GM06990 (cell line): ENCODE data around the gene KIF1B.
A peak's percentile ranks its signal among the peaks of the same experiment; 100 is the strongest.

Experiments
- DNase-seq: peaks from one replicate; pipeline ENCODE4 v3.0.0-alpha.2; 2011; ENCODE audit not compliant: insufficient read length; ENCODE audit errors: extremely low read depth
- H3K27me3 ChIP-seq: replicated peaks from 2 replicates; pipeline ENCODE4 v1.6.0; 2011; ENCODE audit warnings: low read length; ENCODE audit not compliant: control insufficient read depth, insufficient read depth
- H3K36me3 ChIP-seq: 2 replicates; pipeline ENCODE4 v1.5.1; 2011; ENCODE audit warnings: low read length; ENCODE audit not compliant: control insufficient read depth, insufficient read depth
- H3K4me3 ChIP-seq: replicated peaks from 2 replicates; pipeline ENCODE4 v1.5.1; 2011; ENCODE audit warnings: low read depth, mild to moderate bottlenecking, control low read depth, low read length
- TF ChIP-seq, protein P1 (sequence below): IDR thresholded peaks from 2 replicates; pipeline ENCODE4 v1.5.1; 2011; ENCODE audit warnings: low read length, control low read depth, mild to moderate bottlenecking, inconsistent platforms; ENCODE audit not compliant: insufficient read depth, poor library complexity, severe bottlenecking

The KIF1B gene

DNA sequence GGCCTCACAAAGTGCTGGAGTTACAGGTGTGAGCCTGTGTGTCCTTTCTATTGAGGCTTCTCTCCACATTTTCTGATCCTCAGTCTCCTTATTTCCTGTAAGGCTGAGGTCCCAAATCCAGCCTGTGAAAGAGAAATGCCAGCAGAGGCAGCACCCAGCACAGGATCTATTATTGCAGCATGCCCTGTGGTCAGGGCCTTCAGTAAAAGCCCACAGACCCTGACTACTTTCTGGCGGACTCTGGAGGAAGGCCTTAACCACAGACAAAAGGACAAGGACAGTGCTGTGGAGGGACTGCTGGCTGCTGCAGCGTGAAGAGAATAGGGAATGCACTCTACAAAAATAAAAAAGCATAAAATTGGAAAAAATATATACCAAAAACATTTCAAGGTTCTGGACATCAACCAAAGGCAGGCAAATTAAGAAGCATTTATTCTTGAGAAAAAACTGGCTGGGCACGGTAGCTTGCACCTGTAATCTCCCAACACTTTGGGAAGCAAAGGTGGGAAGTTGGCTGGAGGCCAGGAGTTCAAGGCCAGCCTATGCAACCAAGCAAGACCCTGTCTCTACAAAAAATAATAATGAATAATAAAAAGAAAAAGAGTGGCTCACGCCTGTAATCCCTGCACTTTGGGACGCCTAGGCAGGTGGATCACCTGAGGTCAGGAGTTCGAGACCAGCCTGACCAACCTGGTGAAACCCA is 179.1 kb downstream of the KIF1B start:
- TF ChIP-seq, protein P1, sequence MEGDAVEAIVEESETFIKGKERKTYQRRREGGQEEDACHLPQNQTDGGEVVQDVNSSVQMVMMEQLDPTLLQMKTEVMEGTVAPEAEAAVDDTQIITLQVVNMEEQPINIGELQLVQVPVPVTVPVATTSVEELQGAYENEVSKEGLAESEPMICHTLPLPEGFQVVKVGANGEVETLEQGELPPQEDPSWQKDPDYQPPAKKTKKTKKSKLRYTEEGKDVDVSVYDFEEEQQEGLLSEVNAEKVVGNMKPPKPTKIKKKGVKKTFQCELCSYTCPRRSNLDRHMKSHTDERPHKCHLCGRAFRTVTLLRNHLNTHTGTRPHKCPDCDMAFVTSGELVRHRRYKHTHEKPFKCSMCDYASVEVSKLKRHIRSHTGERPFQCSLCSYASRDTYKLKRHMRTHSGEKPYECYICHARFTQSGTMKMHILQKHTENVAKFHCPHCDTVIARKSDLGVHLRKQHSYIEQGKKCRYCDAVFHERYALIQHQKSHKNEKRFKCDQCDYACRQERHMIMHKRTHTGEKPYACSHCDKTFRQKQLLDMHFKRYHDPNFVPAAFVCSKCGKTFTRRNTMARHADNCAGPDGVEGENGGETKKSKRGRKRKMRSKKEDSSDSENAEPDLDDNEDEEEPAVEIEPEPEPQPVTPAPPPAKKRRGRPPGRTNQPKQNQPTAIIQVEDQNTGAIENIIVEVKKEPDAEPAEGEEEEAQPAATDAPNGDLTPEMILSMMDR, result no peak
- H3K27me3 ChIP-seq, result no peaks in the 10 kb centered on the region
- no peaks in the 10 kb centered on the region for H3K36me3 ChIP-seq
- H3K4me3 ChIP-seq, result no peak overlapping the region
- DNase-seq, result no peak

DNA sequence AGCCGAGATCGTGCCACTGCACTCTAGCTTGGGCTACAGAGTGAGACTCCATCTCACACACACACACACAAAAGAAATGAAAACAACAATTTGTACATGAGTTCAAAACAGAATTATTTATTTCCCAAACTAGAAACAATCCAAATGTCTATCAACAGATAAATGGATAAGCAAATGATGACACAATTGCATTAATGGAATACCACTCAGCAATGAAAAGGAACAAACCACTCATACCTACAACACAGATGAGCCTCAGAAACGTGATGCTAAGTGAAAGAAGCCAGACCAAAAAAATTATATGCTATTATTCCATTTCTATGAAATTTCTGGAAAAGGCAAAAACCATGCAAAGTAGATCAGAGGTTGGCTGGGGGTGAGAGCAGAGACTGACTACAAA is 186.5 kb downstream of the KIF1B start:
- no peak overlapping the region for H3K4me3 ChIP-seq
- TF ChIP-seq, protein P1, result no peak
- H3K27me3 ChIP-seq, result no peaks in the 10 kb centered on the region
- H3K36me3 ChIP-seq, result no peaks in the 10 kb centered on the region
- DNase-seq, result no peak

DNA sequence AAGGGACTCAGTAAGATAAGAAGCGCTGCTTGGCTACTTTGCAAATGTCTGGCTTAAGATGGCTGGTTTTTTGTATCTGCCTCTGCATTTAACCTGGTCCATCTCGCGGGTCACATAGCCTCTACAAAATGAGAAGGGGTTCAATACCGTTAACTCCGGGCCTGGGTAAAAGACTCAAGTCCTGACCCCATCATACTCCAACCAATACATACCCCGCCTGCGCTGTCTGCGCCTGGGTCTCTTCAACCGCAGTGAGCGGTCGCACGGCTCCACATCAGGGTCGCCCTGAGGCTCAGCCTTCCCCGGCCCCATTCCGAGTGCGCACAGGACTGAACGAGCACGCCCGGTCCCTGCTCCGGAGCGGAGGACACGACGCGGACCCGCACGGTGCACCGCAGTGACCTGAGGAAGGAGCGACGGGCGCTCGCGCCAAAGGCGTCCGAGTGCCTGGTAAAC is 187.9 kb downstream of the KIF1B start:
- Histone ChIP-seq H3K4me3 (peak overlapping the region; percentile 91), H3K36me3 (peaks cover 3% of the 10 kb centered on the region), H3K27me3 (no peaks in the 10 kb centered on the region)
- no peak for DNase-seq
- TF ChIP-seq, protein P1, result no peak

DNA sequence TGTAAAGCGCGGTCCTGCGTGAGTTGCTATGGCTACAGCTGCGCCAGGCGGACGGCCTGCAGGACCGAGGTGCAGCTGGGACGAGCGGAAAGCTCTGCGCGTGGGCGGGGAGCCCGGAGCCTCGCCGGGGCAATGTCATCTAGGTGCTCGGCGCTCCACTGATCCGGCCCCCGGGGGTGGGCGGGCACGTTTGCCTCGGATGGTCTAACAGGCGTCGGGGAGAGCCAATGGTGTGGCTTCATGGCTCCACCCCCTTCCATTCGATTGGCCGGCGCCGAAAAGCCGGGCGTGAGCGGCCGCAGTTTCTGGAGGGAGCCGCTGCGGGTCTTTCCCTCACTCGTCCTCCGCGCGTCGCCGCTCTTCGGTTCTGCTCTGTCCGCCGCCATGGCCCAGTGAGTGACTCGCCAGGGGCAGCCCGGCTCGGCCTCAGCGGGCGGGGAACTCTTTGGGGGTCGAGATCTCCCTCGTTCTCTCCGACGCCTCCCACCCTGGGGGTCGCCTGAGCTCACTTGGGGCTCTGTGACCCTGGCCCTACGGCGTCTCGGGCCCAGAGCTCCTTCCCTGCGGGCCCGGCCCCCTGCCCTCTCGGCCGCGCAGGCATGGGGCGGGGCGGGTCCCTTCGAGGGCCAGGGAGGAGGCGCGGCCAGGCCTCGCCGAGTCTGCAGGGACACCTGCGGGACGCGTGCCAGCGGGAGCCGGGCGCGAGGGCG is 188.5 kb downstream of the KIF1B start, which contains the start of gene PGD:
TSS of gene PGD (plus strand) at position 331 of the 710 bp plus-strand sequence. CDS start at position 385, 54 bp downstream.
- Histone ChIP-seq H3K4me3 (peak within 1 kb of the TSS; percentile 91), H3K27me3 (no peaks in the 10 kb centered on the region), H3K36me3 (peaks cover 3% of the 10 kb centered on the region)
- TF ChIP-seq, protein P1, result no peak
- peak; percentile 99 for DNase-seq

- DNase-seq, result no peak
- Histone ChIP-seq H3K36me3 (peaks cover 7% of the 10 kb centered on the region), H3K27me3 (no peaks in the 10 kb centered on the region), H3K4me3 (peak overlapping the region; percentile 91)
- TF ChIP-seq, protein P1, result no peak
These were observed 189.1 kb downstream of the KIF1B start for GRCh38 chr1:10399444-10399941.
